Activated CD8-positive, alpha-beta memory T cell treated with anti-CD3 and anti-CD28 coated beads, Interleukin-2, amount 10 ng/mL, durations not matched to agents 7 days and 5 days (primary cell): ENCODE results near the gene ULBP3. TPM values are rescaled to one million over a fixed set of nuclear protein-coding genes. Genes with fewer than 3 reads are reported as not detected.
"Not testable (repeated sequence)": the region's sequence is repeated elsewhere in the genome, so short reads cannot be mapped to it uniquely, and the experiment has no call there.

Experiments used
- ATAC-seq: fragments of 150-1000 bp; cut with Tn5 transposase; one replicate; pipeline ENCODE4 v1.10.0; 2021; ENCODE audit warnings: moderate library complexity
- CTCF ChIA-PET: fragments of 350-600 bp; sonication (Branson Sonifier 250); formaldehyde crosslinking; loops from one replicate; lab custom pipeline; 2021; ENCODE audit warnings: antibody characterized with exemption; lab: Charles Lee
- DNase-seq: peaks from one replicate; pipeline ENCODE4 v3.0.0-alpha.2; 2020
- H3K27ac Mint-ChIP-seq: one replicate; pipeline ENCODE4 v1.8.0; 2021; ENCODE audit warnings: mild to moderate bottlenecking, mixed read lengths
- H3K27me3 Mint-ChIP-seq: one replicate; pipeline ENCODE4 v1.8.0; 2021; ENCODE audit warnings: mixed read lengths
- H3K36me3 Mint-ChIP-seq: one replicate; pipeline ENCODE4 v1.8.0; 2021; ENCODE audit warnings: mild to moderate bottlenecking, mixed read lengths
- H3K4me1 Mint-ChIP-seq: one replicate; pipeline ENCODE4 v1.8.0; 2021; ENCODE audit warnings: mixed read lengths
- H3K4me3 Mint-ChIP-seq: one replicate; pipeline ENCODE4 v1.8.0; 2021; ENCODE audit warnings: mild to moderate bottlenecking, moderate library complexity, mixed read lengths
- H3K9me3 Mint-ChIP-seq: one replicate; pipeline ENCODE4 v1.8.0; 2022; ENCODE audit warnings: low read depth, mixed read lengths
- total RNA-seq, 2 experiments: library from RNA; stranded (reverse); gene quantifications; one replicate each; pipeline ENCODE4 v1.2.3, GENCODE V29; 2021

ULBP3 gene
- total RNA-seq, 2 experiments from 2014 or later, result 1.4 to 2.1 TPM

DNA sequence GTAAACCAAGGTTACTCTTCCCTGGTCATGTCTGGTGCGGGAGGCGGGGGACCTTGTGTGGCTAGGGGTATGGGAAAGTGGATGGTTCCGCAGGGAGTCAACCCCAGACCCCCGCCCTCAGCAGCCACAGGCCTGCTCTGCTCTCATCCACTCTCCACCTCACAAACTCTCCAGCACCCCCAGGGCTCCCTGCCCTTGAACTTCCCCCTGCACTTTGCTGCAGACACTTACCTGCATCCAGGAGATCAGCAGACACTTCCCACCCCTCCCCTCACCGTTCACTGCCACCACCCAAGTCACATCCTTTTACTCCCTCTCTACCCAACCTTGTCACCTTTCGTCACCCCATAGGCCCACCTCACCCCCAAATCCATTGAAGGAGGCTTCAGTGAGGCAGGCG is 39.6 kb downstream of the ULBP3 start:
- ATAC-seq, result no peak
- Mint-ChIP-seq H3K4me1 (peaks cover 7% of the 10 kb centered on the region), H3K27ac (no peak overlapping the region), H3K27me3 (peaks cover 77% of the 10 kb centered on the region), H3K9me3 (no peaks in the 10 kb centered on the region), H3K36me3 (no peaks in the 10 kb centered on the region), H3K4me3 (no peak overlapping the region)
- no peak for DNase-seq
- CTCF ChIA-PET, result interaction anchor here (1.4 kb wide), 1 partner anchor 50 kb away, joined by 3 read pairs; no protein-coding TSS in a partner anchor

DNA sequence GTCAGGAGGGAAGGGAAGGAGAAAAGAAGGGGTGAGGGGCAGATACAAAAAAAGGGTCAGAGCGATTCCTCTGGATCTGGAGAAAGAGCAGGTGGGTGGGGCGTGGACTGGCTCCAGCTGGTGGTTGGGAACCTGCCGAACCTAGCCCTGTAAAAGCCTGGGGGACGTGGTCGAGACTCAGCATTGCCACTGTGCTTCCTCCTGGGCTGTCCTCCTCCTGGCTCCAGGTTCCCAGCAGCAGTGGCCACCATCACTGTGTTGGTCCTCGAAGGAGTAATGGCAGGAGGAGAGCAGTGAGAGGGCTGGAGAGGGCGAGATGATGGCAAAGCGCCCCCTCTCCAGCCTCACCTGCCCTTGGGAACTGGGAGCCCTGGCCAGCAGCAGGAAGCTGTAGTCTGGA is 40.1 kb downstream of the ULBP3 start:
- Mint-ChIP-seq H3K4me1 (peaks cover 7% of the 10 kb centered on the region), H3K9me3 (no peaks in the 10 kb centered on the region), H3K36me3 (no peaks in the 10 kb centered on the region), H3K4me3 (no peak overlapping the region), H3K27ac (no peak overlapping the region), H3K27me3 (peaks cover 75% of the 10 kb centered on the region)
- CTCF ChIA-PET, result no interaction called here
- ATAC-seq, result no peak
- no peak for DNase-seq

DNA sequence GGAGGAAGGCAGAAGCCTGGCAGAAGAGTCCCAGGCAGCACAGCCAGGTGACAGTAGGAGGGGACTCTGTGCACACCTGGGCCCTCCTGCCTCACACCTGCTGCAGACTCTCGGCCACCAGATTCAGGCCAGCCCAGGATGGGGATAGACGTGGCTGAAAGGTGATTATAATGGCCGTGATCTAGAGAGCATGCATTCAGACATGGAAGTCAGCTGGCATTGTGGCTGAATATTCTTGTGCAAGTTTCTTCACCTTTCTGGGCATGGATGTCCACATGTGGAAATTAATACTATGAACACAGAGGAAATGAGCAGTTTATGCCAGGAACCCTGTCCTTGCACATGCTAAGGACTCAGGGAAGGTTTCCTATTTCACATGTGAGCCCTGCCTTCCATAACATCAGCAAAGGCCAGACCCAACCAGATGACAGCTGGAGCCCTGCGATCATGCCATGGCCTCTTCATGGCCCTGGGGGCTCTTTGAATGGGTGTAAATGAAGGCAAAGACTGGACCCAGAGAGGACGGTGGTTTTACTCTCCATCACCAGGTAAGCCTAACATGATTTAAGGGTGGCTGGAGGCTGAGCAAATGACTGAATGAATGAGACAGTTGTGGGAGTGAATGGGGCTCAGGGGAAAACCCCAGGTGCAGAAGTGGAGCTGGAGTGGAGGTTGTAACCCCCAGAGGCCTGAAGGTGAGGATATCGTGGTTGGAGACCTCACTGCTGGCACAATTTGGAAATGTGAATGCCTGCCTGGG is 40.9 kb downstream of the ULBP3 start:
- Mint-ChIP-seq H3K4me1 (peaks cover 7% of the 10 kb centered on the region), H3K36me3 (no peaks in the 10 kb centered on the region), H3K27me3 (peaks cover 68% of the 10 kb centered on the region), H3K27ac (no peak overlapping the region), H3K9me3 (no peaks in the 10 kb centered on the region), H3K4me3 (no peak overlapping the region)
- no peak for DNase-seq
- ATAC-seq, result no peak
- CTCF ChIA-PET, result no interaction called here

DNA sequence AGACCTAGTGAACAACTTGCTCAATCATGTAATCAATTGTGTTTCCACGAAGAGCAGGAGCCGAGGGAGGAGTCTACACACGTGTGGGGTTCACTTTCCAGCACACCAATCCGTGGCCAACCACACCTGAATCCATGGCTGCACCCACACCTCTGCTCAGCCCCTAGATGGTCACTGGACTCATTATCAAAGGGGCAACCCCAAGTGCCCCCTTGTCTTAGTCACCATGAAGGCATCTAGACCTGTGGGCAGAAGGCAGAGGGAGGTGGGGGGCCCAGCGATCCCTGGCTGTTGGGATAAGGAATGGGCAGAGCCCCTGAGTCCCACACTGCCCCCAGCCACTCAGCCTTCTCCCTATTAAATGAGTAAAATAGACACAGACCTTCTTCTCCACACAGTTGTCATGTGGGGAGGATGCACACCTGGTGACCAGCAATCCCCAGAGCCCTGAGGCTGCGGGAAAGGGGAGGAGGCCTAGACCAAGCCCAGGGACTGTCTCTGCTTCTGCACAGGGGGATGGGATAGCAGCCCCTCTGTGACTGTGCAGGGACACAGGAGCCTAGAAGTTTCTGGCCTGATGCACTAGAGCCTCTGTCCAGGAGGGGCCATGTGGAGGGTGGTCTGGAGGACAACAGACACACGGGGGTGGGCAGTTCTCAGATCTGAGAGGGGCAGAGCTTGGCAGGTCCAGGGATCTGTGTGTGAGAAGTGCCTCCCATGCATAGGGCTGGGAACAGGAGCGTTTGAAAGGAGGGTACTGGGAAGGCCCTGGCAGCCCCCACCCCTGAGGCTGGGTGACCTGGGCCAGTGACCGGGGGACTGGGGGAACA is 41.7 kb downstream of the ULBP3 start:
- peaks cover 7% of the 10 kb centered on the region for H3K4me1 Mint-ChIP-seq
- no peak overlapping the region for H3K27ac Mint-ChIP-seq
- H3K9me3 Mint-ChIP-seq, result no peaks in the 10 kb centered on the region
- peaks cover 64% of the 10 kb centered on the region for H3K27me3 Mint-ChIP-seq
- CTCF ChIA-PET, result no interaction called here
- DNase-seq (no peak), ATAC-seq (no peak)
- H3K36me3 Mint-ChIP-seq, result no peaks in the 10 kb centered on the region
- no peak overlapping the region for H3K4me3 Mint-ChIP-seq

- H3K4me1 Mint-ChIP-seq, result peaks cover 7% of the 10 kb centered on the region
- no peaks in the 10 kb centered on the region for H3K36me3 Mint-ChIP-seq
- no peak within 1 kb of the TSS for H3K4me3 Mint-ChIP-seq
- peaks cover 66% of the 10 kb centered on the region for H3K27me3 Mint-ChIP-seq
- DNase-seq (no peak), ATAC-seq (peak; percentile 48)
- H3K9me3 Mint-ChIP-seq, result no peaks in the 10 kb centered on the region
- CTCF ChIA-PET, result interaction anchor here (0.6 to 1.0 kb wide), 3 partner anchors 9 to 64 kb away, joined by 3 read pairs; no protein-coding TSS in a partner anchor
- no peak within 1 kb of the TSS for H3K27ac Mint-ChIP-seq
Measured at GRCh38 chr6:150025201-150025917, 43.6 kb downstream of the ULBP3 start, which contains the start of gene RAET1L. Gene RAET1L (minus strand): TSS chr6:150025532. CDS start chr6:150025471, 61 bp downstream.

DNA sequence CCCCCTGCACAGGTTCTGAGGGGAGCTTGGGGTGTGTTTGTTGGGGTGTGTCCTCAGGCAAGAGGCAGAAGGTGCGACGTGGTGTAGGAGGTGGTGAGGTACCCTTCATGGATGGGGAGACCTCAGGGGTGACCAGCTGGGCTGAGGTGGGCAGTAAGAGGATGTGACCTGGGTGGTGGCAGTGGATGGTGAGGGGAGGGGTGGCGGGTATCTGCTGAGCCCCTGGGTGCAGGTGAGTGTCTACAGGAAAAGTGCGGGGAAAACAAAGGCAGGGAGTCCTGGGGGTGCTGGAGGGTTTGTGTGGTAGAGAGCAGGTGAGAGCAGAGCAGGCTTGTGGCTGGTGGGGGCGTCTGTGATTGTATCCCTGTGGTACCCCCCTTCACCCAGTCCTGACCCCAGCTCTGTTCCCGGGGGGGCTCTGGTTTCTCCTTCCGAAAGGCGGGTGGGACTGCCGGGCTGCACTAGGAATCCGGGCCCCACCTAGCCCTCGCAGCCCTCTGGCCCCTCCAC is 44.2 kb downstream of the ULBP3 start:
- Mint-ChIP-seq H3K27ac (no peak overlapping the region), H3K4me3 (no peak overlapping the region), H3K9me3 (no peaks in the 10 kb centered on the region), H3K27me3 (peaks cover 61% of the 10 kb centered on the region), H3K36me3 (no peaks in the 10 kb centered on the region), H3K4me1 (peaks cover 7% of the 10 kb centered on the region)
- DNase-seq (no peak), ATAC-seq (no peak)
- CTCF ChIA-PET, result interaction anchor here (0.6 to 0.9 kb wide), 2 partner anchors 29 to 63 kb away, joined by 3 read pairs; no protein-coding TSS in a partner anchor

- H3K4me1 Mint-ChIP-seq, H3K27ac Mint-ChIP-seq, CTCF ChIA-PET, DNase-seq, H3K36me3 Mint-ChIP-seq, ATAC-seq, H3K4me3 Mint-ChIP-seq, H3K9me3 Mint-ChIP-seq: not testable (repeated sequence)
- H3K27me3 Mint-ChIP-seq, result peaks cover 62% of the 10 kb centered on the region
Measured at GRCh38 chr6:150024021-150024420, 44.9 kb downstream of the ULBP3 start.

GRCh38 chr6:150021870-150022269 is 47.1 kb downstream of the ULBP3 start:
- H3K36me3 Mint-ChIP-seq, DNase-seq, H3K27ac Mint-ChIP-seq, H3K9me3 Mint-ChIP-seq, H3K4me1 Mint-ChIP-seq, H3K4me3 Mint-ChIP-seq, CTCF ChIA-PET, ATAC-seq: not testable (repeated sequence)
- H3K27me3 Mint-ChIP-seq, result peaks cover 62% of the 10 kb centered on the region

- no peak overlapping the region for H3K27ac Mint-ChIP-seq
- no peaks in the 10 kb centered on the region for H3K9me3 Mint-ChIP-seq
- H3K4me3 Mint-ChIP-seq, result no peak overlapping the region
- no peaks in the 10 kb centered on the region for H3K36me3 Mint-ChIP-seq
- ATAC-seq (no peak), DNase-seq (no peak)
- H3K27me3 Mint-ChIP-seq, result peaks cover 56% of the 10 kb centered on the region
- H3K4me1 Mint-ChIP-seq, result peaks cover 21% of the 10 kb centered on the region
- CTCF ChIA-PET, result no interaction called here
Measured at GRCh38 chr6:150018846-150019580, 49.9 kb downstream of the ULBP3 start.

DNA sequence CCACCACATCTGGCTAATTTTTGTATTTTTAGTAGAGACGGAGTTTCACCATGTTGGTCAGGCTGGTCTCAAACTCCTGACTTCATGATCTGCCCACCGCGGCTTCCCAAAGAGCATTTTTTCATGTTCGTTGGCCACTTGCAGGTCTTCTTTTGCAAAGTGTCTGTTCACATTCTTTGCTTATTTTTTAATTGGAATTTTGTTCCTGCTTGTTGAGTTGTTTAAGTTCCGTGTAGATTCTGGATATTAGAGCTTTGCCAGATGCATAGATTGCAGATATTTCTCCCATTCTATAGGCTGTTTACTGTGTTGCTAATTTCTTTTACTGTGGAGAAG is 51.8 kb downstream of the ULBP3 start:
- peaks cover 29% of the 10 kb centered on the region for H3K4me1 Mint-ChIP-seq
- CTCF ChIA-PET, result interaction anchor here (0.8 to 3.4 kb wide), 23 partner anchors 8 to 378 kb away, joined by 3 to 23 read pairs (median 5); partner anchors contain the start of gene RAET1L
- ATAC-seq, H3K36me3 Mint-ChIP-seq, DNase-seq, H3K27ac Mint-ChIP-seq, H3K4me3 Mint-ChIP-seq, H3K9me3 Mint-ChIP-seq: not testable (repeated sequence)
- peaks cover 73% of the 10 kb centered on the region for H3K27me3 Mint-ChIP-seq

- H3K27me3 Mint-ChIP-seq, result peaks cover 78% of the 10 kb centered on the region
- CTCF ChIA-PET, result interaction anchor here (0.6 to 3.4 kb wide), 29 partner anchors 8 to 379 kb away, joined by 3 to 23 read pairs (median 4); partner anchors contain the start of gene RAET1L
- H3K9me3 Mint-ChIP-seq, result no peaks in the 10 kb centered on the region
- no peak overlapping the region for H3K4me3 Mint-ChIP-seq
- ATAC-seq (peak; percentile 61), DNase-seq (peak; percentile 67)
- H3K36me3 Mint-ChIP-seq, result no peaks in the 10 kb centered on the region
- no peak overlapping the region for H3K27ac Mint-ChIP-seq
- H3K4me1 Mint-ChIP-seq, result peaks cover 29% of the 10 kb centered on the region
Measured at GRCh38 chr6:150016324-150017185, 52.4 kb downstream of the ULBP3 start.
